T-helper 22 cell (primary cell): ENCODE measurements around the gene ELOB.

Experiments
- DNase-seq: peaks from one replicate; pipeline ENCODE4 v3.0.0-alpha.2; 2020; ENCODE audit warnings: low read depth

Gene ELOB

DNA sequence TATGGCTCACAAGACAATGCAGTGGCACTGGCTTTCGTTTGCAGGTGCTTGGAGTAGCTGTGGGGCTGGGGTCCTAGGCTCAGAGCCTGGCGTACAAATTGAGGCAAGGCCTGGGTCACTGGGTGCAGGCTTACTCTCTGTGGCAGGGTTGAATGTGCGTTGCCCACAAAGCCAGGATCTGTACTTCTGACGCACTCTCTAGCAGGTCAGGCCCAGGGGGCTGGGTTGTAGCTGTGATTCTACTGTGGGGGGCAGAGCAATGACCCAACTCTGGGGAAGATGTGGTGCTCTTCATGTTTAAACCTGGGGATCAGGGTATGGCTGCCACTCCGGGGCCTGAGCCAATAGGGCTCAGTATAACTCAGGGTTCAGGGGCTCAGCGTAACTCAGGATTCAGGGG, 33.6 kb upstream of the ELOB start:
- no peak for DNase-seq

GRCh38 chr16:2809149-2809760, 32.2 kb upstream of the ELOB start:
- DNase-seq = no peak

- DNase-seq = no peak
Measured at GRCh38 chr16:2808181-2808580, 31.1 kb upstream of the ELOB start.

DNA sequence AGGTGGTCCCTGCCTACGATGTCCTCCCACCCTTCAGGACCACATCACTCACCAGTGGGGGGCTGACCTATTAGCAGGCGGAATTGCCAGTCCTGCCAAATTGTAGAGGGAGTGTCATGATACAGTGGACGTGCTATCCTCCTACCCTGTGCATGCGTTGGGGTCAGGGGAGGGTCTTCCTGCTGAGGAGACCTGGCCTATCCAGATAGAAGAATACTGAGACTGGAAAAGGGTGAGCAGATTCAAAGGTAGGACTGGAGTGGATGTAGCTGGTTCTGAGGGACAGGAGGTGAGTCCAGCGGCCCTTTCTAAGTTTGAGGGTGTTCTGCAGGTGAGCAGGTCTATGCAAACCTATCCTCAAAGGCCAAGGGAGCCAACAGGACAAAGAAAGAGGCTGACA, 29.2 kb upstream of the ELOB start:
- no peak for DNase-seq

DNA sequence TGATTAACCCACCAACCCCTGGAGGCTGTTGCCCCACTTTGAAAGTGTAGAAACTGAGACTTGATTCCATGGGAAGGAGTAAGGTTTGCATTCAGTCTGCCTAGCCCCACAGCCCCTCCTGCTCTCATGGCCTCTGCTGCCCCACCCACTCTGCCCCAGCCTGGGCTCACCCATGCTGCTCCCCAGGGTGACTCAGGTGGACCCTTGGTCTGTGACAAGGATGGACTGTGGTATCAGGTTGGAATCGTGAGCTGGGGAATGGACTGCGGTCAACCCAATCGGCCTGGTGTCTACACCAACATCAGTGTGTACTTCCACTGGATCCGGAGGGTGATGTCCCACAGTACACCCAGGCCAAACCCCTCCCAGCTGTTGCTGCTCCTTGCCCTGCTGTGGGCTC, 27.6 kb upstream of the ELOB start:
- DNase-seq = no peak

DNA sequence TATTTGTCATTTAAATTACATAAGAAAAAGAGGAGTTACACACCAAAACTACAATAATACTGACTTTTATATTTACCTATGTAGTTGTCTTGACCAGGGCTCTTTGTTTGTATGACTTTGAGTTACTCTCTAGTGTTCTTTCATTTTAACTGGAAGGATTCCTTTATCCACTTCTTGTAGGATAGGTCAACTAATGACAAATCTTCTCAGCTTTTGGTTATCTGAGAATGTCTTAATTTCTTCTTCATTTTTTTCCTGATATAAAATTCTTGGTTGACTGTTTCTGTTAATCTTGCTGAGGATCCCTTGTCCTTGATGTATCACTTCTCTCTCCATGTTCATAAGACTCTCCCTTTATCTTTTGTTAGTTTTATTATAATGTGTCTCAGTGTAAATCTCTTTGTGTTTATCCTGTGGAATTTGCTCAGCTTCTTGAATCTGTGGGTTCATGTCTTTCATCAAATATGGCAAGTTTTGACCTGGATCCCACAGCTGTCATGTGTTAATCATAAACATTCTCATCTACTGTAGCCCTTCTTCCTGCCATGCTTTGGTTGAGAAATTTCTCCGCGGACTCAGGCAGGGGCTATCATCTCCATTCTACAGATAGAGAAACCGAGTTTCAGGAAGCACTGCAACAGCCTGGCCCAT, 26.6 kb upstream of the ELOB start:
- no peak for DNase-seq

- DNase-seq = no peak
Measured at GRCh38 chr16:2799859-2800226, 22.8 kb upstream of the ELOB start.

GRCh38 chr16:2799205-2799858, 22.3 kb upstream of the ELOB start:
- DNase-seq = no peak

DNA sequence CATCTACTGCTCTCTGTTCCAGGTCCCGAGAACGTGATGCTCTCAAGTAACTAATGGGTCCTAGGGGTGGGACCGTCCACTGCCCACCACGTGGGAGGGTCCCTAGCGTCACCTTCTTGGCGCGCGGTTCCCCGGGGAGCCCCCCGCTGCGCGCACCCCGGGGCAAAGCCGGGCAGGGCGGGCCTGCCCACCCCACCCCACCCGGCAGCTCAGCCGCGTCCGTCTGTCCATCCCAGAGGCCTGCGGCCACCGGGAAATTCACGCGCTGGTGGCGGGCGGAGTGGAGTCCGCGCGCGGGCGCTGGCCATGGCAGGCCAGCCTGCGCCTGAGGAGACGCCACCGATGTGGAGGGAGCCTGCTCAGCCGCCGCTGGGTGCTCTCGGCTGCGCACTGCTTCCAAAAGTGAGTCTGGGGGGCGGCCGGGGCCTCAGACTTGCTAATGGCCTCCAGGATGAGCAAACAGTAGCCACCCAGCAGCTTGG, 21.7 kb upstream of the ELOB start:
- DNase-seq = no peak

GRCh38 chr16:2795395-2796143, 18.5 kb upstream of the ELOB start:
- DNase-seq = no peak

- no peak for DNase-seq
Measured at GRCh38 chr16:2792940-2793339, 15.9 kb upstream of the ELOB start.

- DNase-seq = no peak
Measured at GRCh38 chr16:2791174-2791573, 14.1 kb upstream of the ELOB start.

- DNase-seq = no peak
Measured at GRCh38 chr16:2790631-2791030, 13.6 kb upstream of the ELOB start.

DNA sequence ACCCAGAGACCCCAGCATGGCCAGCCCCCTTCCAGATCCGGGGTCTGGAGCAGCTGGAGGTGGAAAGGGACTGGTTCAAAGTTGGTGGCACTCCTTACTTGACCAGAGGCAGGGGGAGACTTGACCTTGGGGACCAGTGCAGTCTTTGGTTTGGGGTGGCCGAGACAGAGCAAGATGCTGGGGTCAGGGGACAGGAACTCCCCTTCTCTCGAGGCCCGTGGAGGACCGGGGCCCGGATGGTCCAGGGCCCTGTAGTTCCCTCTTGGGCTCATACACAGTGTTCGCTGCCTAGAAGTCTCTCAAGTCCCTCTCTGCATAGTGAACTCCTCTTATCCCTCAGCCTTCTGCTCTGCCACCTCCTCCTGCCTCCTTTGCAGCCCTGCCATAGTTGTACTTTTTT, 10.9 kb upstream of the ELOB start:
- no peak for DNase-seq

DNA sequence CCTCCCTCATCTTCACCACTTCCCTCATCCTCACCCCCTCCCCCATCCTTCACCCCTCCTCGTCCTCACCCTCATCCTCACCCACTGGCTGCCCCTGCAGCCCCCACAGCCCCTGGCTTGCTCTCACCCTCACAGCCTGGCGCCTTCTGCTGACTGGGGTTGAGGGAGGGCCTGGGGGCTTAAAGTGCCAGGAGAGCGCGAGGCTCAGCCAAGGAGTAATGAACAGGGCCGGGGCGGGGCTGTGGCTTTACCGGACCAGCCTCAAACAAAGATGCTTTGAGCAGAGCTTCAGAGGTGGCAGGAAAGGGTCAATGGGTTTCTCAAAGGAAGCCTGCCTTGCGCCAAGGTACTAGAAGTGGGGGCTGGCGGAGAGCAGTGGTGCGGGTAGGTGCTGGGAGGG, 10.3 kb upstream of the ELOB start, which contains the start of gene PRSS33:
PRSS33 (minus strand) TSS at position 155 of the 400 bp plus-strand sequence. CDS start 1,013 bp downstream, outside the sequence.
- no peak for DNase-seq

- DNase-seq = no peak
Measured at GRCh38 chr16:2786826-2787151, 9.7 kb upstream of the ELOB start.

GRCh38 chr16:2786061-2786825, 9.2 kb upstream of the ELOB start:
- DNase-seq = no peak

DNA sequence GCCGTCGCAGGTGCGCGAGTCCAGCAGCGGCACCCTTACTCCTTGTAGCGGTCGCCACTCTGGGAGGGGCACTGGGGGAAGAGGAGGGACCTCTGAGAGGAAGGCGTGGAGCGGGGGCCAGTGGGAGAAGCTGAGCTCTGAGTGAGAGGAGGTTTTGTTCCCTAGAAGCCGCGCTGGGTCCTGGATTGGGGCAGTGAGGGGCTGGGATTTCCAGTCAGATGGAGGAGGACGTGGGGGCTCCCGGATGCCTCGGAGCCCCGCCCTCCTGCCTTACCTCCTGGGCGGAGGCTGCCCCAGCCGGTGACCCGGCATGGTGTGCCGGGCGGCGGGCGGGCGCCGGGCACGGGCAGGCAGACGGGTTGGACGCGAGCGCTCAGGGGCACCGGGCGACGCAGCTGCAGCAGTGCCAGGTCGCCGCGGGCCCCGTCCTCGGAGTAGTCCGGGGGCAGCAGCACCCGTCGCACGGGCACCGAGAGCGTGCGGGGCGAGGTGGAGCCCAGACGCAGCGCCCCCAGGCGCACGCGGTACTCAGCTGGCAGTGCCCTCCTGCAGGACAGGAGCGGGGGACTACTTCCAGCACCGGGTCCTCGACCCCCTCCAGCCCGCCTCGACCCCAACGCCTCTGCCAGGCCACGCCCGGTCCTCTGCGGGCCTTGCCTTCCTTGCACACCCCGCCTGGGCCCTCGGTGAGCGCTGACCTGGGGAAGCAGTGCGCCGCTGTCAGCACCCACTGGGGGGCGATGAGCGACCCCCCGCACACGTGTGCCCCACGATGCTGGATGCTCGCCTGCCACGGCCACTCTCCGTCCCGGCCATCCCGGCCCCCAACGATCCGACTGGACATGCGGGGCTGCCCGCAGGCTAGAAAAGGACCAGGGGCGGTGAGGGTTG, 8.3 kb upstream of the ELOB start:
- DNase-seq = no peak

DNA sequence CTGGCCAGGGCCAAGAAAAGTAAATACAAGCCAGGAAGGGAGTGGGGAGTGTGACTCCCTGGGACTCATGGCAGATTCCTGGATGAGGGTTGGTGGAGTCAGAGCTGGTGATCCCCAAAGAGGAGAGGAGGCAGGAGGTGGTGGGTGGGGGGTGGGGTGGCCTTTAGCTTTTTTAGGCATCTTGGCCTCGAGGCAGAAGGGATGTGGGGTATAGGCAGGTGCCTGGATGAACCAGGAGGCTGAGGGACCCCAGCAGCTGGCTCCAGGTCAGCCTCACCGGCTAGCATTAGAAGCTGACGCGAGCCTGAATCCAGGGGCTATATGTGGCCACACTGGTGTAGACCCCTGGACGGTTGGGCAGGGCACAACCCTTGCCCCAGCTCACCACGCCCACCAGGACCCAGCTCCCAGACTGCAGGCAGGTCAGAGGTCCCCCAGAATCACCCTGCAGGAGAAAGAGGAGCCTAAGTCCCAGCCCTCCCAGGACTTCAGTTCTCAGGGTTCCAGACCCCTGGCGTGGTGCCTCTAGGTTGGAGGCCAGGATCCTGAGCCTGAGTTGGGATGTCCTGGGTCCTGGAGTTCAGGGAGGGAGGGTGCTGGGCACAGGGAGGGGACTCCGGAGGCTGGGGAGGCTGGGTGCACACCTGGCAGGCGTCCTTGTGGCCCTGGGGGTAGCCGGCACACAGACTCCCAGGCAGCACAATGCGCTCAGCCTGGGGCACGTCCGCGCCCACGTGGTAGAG, 7.4 kb upstream of the ELOB start:
- DNase-seq = no peak

GRCh38 chr16:2783581-2784357, 6.7 kb upstream of the ELOB start:
- DNase-seq = no peak
